ENCODE results near the gene CEP164. TPM values are rescaled to one million over a fixed set of nuclear protein-coding genes. Genes with fewer than 3 reads are reported as not detected.

Gene CEP164
- total RNA-seq, 1 experiment from 2014 or later, result 37.5 TPM

DNA sequence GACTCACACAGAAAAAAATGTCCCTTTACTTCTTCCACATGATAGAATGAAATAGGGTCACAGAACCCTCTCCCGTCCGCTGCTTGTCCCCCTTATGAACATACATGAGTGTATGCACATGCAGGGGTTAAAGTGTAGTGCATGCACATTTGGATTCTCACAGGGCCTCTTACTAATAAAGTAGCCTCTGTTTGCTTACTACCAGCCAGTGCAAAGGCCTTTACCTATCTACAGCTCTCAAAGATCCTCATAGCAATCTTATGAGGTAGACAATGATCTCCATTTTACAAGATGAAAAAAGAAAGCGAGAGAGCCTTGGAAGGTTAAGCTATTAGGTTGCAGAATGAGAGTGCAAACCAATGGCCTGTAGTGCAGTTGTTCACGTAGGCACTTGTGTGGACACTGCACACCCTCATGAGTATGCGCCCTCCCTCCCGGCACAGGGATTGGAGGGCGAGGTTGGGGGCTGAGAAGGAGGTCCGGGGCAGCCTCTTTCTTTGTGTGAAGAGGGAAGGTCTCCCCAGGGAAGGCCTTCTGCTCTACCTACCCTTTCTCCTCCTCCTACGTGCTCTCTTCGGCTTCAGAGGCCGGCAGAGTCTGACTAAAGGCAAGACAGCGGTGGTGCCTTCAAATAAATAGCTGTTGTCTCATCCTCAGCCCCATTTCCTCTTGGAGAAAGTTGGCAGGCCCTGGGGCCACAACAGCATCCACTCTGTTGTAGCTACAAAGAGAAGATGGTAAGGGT, 91.3 kb downstream of the CEP164 start:
- DNase-seq (ENCODE audit: low read depth), result no peak

DNA sequence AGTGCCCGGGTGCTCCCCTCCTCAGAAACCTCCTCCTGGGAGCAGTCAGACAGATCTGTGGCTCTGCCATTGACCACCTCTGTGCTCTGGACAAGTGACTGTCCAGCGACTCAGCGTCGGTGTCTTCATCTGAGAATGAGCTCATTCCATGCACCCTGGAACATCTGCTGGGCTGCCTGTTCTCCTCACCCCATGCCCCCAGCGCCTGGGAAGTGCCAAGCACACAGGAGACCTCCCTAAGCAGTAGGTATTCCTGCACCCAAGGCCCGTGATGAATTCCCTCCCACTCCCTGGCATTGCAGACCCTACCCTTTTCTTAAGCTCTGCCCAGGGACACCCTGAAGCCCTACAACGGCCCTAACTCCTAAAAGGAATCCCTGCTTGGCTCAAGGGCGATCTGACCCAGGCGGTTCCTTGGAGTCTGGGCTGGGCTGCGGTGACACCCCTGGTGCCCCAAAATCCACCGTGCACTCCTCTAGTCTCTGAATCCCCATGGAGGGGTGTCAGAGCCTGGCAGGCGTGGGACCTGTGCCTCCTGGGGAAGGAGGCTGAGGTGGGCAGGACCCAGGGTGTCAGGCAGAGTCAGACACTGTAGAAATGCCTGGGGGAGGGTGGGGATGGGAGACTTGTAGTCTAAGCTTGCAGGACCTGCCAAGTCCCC, 92.0 kb downstream of the CEP164 start:
- DNase-seq (ENCODE audit: low read depth), result peak; percentile 18

DNA sequence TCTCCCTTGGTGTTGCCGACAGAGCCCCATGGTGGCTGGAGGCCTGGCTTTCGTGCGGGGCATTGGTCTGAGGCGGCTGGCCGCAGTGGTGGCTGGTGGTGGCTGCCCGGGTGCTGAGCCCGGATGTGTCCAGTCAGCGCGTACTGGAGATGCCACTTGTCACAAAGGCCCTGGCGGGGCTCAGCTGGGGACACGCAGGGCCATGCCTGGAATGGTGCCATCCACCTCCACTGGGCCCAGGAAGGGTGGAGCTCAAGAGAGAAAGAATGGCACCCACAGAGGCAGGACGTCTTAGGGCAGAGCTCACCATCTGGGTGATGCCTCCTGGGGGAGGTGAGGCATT, 92.5 kb downstream of the CEP164 start:
- no peak for DNase-seq (ENCODE audit: low read depth)

DNA sequence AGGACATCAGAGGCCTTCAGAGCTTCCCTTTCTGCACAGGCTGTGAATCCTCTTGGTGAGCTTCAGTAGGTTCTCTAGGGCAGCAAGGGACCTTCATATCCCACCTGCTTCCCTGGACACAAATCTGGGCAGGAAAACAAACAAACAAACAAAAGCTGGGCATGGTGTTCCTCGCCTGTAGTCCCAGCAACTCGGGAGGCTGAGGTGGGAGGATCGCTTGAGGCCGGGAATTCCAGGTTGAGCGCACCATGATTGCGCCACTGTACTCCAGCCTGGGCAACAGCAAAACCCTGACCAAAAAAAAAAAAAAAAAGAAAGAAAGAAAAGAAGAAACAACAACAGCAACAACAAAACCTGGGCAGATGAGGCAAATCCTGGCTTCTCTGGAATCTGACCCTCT, 92.9 kb downstream of the CEP164 start:
- DNase-seq (ENCODE audit: low read depth), result no peak

DNA sequence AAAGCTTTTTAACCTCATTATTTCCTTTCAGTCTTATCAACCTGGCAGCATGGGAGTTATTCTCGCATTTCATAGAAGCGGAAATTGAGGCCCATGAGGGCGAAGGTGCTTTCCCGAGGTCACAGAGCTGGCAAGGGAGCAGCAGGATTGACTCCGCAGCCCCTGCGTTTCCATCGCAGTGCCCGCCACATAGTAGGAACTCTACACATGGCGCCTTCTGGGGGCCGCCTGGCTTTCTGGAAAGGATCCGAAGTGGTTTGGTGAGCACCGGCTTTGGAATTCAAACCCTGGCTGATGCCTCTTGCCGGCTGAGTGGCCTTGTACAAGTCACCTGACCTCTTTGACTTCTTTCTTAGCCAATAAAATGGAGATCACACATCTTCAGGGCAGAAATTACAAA, 93.4 kb downstream of the CEP164 start:
- no peak for DNase-seq (ENCODE audit: low read depth)

DNA sequence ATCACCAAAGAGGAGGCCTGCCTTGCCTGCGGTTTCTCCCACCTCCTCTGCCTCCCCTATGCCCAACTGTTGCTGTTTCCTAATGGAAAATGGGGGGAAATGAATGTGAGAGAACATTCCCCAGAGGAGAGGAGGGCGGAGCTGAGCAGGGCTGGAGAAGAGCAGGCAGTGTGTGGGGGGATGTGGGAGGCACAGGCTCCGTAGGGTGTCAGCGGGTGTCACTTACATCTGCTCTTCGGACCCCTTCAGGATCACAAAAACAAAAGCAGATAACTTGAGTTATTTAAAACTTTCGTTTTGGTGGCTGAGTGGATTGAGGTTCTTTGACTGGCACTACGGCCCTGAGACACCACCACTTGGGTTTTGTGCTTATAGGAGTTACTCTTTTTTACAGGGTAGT, 93.8 kb downstream of the CEP164 start:
- DNase-seq (ENCODE audit: low read depth), result no peak

DNA sequence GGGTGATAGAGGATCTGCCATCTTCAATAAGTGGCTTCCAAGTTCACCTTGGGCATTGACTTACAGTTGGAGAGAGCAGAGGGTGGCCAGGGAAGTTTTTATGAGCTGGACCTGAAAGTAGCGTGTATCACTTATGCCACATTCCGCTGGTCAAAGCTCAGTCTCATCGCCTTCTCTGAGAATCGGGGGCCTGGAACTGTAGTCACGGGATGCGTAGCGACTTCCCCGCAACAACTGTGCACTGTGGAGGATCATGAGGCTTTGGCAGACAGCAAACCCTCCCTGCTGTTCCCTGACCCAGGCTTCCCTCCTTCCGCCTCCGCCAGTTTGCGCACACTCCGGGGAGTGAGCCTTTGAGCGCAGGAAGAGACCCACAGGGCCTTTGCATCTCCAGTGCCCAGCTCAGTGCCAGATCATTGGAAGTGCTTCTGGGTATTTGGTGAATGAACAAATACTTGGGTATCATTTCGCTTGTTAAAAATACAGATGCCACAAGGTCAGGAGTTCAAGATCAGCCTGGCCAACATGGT, 95.5 kb downstream of the CEP164 start:
- DNase-seq (ENCODE audit: low read depth), result no peak

DNA sequence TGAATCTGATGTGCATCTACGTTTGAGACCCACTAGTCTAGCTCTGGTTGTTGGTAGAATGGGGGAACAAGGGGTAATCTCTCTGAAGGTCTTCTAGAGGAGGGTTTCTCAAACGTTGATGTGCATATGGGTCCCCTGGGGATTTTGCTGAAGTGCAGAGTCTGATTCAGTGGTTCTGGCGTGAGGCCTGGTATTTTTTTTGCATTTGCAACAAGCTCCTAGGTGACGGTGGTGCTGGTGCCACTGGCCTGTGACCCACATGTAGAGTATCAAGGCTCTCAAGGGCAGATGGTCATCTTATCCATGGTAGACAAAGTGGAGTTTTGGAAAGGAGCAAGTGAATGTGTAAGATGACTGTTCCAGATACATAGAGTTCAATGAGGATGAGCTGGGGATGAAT, 97.1 kb downstream of the CEP164 start:
- DNase-seq (ENCODE audit: low read depth), result peak; percentile 29

DNA sequence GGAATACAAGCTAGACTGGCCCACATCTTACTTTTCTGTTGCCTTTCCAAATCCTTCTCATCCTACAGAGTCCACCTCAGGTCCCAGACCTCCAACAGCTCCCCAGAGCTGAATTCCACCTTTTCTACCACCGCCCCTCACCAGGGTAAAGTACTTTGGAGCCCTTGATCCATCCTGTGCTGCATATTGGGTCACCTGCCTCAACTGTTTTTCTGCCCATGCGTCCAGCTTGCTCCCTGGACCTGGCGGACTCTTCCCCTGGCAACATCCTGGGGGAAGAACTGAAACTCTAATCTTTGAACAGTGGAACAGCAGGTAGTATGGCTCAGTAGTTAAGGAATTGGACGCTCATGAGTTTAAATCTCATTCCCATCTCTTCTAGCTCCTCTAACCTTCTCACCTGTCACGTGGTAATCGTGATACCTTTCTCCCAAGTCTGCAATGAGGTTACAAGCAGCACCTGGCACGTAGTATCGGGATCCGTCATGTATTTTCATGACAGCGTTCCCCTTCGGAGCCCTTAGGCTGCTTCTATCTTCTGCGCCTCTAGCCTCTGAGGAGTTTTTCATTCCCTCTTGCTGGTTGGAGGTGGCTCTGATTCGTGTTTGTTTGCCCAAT, 98.1 kb downstream of the CEP164 start:
- DNase-seq (ENCODE audit: low read depth), result no peak

DNA sequence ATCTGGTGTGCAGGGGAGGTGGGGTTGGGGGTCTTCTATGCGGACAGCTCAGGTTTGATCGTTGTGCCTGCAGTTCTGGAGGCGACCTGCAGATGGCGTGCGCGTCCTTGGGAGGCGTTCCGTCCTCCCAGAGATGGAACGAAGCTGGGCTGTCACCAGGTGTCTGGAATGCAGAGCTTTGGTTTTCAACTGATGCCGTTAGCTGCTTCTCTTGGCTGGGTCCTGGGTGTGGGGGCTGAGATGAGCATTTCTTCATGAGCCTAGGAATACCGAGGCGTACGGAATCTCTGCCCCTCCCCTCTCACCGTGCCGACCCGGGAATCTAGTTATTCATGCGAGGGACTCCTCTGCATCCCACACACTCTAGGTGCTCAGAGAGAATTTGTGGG, 98.6 kb downstream of the CEP164 start:
- DNase-seq (ENCODE audit: low read depth), result peak; percentile 24

DNA sequence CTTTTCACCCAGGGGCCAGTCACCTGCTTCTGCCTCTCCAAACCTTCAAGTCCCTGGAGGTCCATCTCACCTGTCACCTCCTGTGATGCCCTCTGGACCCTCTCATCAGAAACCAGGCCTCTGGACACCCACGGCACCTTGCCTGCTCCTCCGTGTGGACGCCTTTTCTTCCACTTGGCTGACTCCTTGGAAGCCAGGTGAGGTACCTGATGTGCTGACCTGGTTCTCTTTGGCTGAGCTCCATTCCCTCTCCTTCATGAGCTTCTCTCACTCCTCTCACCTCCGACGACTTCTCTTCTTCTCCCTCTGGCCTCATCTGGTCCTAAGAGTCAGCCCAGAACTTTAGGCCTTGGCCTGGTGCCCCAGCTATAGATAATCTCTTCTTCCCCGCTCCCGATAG, 99.3 kb downstream of the CEP164 start:
- DNase-seq (ENCODE audit: low read depth), result no peak

DNA sequence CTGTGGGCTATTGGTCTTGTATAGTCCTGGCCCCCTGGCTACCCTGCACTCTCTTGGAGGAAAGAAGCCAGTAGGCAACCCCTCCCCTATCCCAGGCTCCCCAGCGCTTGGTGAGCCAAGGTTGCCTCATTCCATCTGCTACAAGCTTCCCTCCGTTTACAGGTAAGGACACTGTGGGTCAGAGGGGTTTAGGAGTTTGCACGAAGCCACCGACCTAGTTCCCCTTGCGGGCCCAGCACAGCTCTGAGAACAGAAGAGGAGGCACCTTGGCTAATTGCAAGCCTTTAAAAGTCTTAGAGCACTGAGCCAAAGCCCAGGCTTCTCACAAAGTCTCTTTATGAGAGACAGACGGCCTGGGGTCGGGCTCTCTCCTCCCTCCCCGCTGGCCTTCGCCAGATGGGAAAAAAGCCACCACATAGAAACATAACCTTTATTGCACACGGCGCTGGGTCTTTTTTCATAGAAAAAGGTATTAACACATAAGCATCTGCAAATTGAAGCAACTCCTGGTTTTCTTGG, 99.8 kb downstream of the CEP164 start:
- no peak for DNase-seq (ENCODE audit: low read depth)

DNA sequence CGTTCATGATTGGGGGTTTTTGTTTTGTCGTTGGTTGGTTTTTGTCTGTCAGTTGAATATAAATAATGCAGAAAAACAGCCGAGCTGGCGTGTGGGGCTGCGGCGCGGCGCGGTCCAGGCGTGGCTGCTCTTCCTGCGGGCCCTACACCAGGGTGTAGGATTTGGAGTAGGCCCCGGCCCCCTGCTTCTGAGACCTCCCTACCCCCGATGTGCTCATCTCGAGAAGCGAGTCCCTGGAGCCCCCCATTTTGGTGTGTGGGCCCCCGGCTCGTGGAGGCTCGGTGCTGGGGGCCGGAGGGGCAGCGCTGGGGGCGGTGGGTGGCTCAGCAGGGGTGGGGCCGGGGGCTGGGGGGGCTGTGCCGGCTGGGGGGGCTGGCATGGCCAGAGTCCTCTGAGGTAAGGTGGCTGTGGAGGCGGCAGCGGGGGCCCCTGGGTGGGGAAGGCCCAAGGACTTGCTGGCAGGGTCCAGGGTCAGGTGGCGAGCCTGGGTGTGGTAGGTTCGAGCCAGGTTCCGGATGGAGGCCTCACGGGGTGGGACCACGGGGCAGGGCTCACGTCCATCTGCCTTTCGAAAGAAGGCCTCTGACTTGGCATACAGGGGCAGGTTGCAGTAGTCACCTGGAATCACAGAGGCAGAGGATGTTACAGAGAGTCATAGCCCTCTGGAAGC, 100.7 kb downstream of the CEP164 start:
- no peak for DNase-seq (ENCODE audit: low read depth)

DNA sequence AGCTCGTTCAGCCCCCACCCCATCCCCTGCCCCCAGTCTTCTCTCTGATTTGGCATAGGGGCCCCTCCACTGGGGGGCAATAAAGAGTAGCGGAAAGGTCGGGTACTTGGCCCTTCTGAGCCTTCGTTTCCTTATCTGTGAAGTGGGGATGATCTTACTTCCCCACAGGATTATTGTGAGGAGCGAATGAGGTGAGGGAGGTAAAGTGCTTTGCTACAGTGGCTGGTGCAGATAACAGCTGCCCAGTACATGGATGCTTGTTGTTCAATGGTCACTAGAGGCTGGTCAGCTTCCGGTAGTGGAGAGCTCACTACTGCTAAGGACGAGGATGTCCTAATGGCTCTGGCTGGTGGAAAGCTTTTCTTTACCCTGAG, 101.2 kb downstream of the CEP164 start:
- no peak for DNase-seq (ENCODE audit: low read depth)

DNA sequence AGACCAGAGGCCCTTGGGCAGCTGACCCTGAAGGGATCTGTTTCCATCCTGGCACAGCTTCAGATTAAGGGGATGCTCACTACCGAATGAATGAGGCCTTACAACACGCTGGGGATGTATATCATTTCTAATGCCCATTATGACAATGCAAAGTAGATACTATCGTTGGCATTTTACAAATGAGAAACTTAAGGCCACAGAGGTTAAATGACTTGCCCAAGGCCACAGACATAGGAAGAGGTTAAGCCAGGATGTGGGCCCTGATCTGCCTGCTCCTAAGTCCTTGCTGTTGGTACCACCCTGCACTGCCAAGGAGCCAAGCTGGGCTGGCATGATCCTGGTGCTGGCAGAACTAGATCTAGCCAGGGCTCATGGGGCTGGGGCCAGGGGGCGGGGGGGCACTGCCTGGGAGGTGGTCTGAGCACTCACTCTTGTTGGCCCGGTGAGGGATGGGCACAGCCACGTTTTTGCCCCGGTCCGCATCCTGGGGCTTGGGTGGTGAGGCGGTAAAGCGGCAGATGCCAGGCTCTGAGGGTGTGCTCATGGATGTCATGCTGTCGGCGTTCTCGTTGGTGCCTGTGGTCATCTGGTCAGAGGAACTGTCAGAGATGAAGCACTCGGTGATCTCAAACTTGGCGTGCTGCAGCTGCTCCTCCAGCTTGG, 102.8 kb downstream of the CEP164 start:
- no peak for DNase-seq (ENCODE audit: low read depth)

DNA sequence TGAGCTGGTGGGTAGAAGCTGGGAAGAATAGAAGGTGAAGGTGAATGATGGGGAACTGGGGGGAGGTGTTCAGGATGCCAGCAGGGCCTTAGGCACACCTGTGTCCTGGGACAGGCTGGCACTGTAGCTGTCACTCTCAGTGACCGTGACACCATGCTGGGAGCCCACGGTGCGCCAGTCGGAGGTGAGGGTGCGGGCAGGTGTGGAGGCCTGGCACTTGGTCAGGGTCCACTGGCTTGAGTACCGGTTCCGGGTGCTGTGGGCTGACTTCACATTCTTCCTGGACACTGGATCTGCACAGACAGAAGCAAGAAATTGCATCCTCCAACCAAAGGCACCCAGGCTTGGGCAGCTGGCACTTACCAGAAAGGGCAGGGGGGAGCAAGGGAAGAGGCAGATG, 103.8 kb downstream of the CEP164 start:
- no peak for DNase-seq (ENCODE audit: low read depth)

DNA sequence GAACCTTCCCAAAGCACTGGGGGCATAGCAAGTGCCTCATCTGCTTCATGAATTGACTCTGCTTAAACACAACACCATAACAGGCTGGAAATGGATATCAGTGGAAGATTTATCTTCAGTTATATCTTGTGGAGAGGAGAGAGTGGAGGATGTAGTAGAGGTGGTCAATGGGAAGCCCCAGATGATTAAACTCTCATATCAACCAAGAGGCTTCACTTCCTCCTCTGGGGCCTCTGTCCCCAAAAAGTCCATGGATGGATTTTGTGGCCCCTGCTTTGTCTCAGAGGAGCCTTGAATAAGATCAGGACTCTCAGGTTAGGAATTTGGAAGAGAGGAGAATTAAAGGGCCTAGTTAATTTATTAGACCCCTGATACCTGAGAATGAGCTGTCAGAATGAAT, 106.1 kb downstream of the CEP164 start:
- DNase-seq (ENCODE audit: low read depth), result no peak

DNA sequence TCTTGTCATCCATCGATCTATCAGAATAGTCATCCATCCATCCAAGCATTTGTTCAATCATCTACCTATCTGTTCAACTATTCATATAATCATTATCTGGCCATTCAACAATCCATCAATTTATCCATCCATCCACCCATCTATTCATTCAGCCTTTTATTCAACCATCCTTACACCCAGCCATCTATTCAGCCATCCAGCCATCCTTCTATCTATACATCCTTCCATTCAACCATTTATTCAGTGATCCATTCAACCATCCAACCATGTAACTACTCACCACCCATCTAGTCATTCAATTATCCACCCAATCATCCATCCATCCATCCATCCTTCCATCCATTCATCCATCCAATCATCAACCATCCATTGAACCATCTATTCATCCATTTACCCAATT, 106.8 kb downstream of the CEP164 start:
- no peak for DNase-seq (ENCODE audit: low read depth)

DNA sequence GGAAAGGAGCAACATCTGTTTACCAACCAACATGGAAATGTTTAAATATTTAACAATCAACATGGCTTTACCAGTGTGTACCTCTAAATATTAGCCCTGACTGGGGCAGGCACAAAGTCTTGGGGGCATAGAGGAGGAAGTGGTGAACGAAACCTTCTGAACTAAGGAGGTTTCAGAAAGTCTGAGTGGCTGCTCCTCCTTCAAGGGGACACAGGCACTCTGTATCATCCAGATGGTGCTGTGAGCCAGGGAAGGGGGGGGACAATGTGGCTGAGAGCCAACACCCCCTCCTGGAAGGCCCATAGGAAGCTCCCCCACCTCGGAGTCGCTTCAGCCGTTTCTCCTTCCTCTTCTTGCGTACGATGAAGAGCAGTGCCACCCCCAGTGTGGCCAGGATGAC, 107.7 kb downstream of the CEP164 start:
- DNase-seq (ENCODE audit: low read depth), result no peak

DNA sequence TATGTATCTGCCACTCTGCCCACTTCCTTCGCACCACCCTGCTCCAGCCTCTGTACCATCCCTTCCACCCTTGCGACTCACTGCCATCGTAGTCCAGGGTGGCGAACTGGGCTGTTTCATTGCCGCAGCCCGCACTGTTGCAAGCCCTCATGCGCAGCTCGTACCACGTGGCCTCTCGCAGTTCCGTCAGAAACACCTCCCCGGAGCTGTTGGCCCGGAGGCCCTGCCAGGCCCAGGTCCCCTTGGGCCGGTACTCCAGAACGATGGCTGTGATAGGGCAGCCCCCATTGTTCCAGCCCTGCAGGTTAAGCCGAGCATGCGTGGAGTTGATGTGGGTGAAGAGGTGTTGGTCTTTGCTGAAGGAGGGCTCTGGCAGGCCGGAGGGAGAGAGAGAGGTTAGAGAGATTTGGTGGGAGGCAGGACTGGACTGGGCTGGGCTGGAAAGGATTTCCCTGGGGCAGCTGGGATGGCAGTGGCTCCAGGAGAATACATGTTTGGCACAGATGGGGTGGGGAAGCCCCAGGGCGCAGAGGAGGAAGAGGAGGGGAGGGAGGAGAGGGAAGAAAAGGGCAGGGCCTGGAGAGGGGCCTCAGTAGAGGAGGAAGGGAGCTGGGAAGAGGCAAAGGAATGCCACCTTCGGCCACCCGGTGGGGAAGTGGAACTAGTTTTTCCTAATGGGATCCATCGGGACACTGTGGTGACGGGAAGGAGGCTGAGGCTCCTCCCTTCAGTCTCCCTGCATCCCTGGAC, 109.6 kb downstream of the CEP164 start:
- DNase-seq (ENCODE audit: low read depth), result no peak

DNA sequence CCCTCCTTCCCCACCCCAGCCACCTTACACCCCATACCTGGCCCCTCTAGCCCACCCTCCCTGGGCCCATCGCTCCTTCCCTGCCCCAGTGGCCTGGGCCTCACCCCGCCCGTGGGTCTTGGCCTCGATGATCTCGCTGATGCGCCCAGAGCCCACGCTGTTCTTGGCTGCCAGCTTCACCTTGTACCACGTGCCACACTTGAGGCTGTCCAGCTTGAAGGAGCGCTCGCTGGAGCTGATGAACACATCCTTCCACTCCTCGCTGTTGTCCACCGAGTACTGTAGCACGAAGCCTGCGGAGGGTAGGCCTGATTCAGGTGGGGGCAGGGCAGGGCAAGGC, 110.1 kb downstream of the CEP164 start:
- no peak for DNase-seq (ENCODE audit: low read depth)

Measured in LHCN-M2 (cell line).